Activated gamma-delta T cell treated with Interleukin-2 at 50 U/mL for 16 hours (primary cell): Measurements from ENCODE around the gene SLC35B2.

ENCODE experiments used
- DNase-seq: peaks from one replicate; pipeline ENCODE4 v3.0.0-alpha.2; 2020

SLC35B2 gene

GRCh38 chr6:44285552-44286284 lies 28.4 kb upstream of the SLC35B2 start:
- DNase-seq = no peak

- DNase-seq = no peak
These were observed 27.5 kb upstream of the SLC35B2 start for GRCh38 chr6:44284867-44285266.

- DNase-seq = no peak
These were observed 26.8 kb upstream of the SLC35B2 start for GRCh38 chr6:44284121-44284520.

GRCh38 chr6:44278774-44279697 lies 21.7 kb upstream of the SLC35B2 start:
- DNase-seq = no peak

- DNase-seq = no peak
These were observed 21.0 kb upstream of the SLC35B2 start for GRCh38 chr6:44278315-44278714.

DNA sequence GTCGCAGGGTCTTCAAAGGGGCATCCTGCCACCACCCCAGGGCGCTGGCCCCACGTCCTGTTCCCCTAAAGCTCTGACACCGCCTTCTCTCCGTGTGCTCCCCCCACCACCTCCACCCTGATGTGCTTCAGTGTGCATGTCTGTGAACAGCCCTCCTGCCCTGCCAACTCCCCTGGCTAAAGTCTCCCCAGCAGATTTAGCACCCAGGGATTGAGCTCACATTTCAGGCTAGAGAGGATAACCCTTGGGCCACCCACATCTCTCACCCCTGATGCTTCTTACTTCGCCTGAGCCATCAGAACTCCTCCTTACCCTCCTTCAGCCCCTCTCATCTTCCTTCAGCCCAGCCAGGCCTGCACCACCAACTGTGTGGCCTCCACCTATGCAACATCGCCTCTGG lies 20.4 kb upstream of the SLC35B2 start:
- DNase-seq = no peak

GRCh38 chr6:44276667-44277640 lies 19.6 kb upstream of the SLC35B2 start:
- no peak for DNase-seq

- DNase-seq = no peak
These were observed 18.7 kb upstream of the SLC35B2 start for GRCh38 chr6:44275749-44276648.

DNA sequence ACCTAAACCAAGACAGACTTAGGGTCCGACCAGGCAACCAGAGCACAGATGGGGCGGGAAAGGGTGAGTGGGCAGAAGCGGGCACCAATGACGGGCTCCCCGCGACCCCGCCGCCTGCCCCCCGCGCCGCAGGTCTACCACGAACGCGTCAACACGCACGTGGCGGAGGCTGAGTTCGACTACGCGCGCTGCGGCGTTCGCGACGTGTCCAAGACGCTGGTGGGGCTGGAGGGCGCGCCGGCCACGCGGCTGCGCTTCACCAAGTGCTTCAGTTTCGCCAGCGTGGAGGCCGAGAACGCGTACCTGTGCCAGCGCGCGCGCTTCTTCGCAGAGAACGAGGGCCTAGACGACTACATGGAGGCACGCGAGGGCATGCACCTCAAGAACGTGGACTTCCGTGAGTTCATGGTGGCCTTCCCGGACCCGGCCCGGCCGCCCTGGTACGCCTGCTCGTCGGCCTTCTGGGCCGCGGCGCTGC lies 18.0 kb upstream of the SLC35B2 start:
- DNase-seq = no peak

DNA sequence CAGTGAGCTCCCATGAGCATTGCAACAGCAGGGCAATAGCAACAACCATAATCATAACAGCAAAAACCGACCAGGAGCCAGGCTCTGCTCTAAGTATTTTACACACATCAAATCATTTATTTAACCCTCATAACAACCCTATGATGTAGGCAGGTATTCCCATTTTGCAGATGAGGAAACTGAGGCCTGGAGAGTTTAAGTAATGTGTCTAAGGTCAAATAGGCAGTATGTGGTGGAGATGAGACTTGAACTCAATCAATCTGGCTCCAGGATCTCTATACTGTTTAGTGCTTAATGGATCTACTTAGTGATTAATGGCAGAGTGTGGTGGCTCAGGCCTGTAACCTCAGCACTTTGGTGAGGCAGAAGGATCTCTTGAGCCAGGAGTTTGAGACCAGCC lies 16.3 kb upstream of the SLC35B2 start:
- DNase-seq = no peak

DNA sequence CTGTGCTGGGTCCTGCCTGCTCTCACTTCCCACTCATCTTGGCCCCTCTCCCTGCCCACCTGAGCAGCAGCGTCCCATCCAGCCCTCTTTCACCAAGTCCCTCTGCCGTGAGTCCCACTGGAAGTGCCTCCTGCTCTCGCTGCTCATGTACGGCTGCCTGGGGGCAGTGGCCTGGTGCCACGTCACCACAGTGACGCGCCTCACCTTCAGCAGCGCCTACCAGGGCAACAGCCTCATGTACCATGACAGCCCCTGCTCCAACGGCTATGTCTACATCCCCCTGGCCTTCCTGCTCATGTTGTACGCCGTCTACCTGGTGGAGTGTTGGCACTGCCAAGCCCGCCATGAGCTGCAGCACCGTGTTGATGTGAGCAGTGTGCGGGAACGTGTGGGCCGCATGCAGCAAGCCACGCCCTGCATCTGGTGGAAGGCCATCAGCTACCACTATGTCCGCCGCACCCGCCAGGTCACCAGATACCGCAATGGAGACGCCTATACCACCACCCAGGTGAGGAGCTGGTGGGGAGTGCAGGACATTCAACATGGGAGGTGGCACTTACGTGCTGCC lies 15.8 kb upstream of the SLC35B2 start:
- no peak for DNase-seq

- DNase-seq = no peak
These were observed 15.2 kb upstream of the SLC35B2 start for GRCh38 chr6:44272529-44272928.

GRCh38 chr6:44271914-44272313 lies 14.6 kb upstream of the SLC35B2 start:
- DNase-seq = no peak

DNA sequence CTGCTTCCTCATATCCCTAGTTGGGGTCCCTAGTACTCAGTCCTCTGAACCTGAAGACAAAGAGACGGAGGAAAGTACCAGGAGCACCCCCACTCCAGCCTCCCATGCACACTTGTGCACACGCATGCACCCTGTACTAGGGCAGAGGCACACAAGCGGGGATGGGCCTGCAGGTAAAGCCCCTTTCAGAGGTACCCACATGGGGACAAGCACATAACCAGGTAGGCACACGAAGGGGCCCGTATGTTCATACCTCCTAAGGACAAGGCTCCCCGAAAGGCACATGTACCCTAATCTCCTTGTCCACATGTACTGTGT lies 14.0 kb upstream of the SLC35B2 start:
- DNase-seq = no peak

GRCh38 chr6:44270526-44271405 lies 13.4 kb upstream of the SLC35B2 start:
- DNase-seq = no peak

- DNase-seq = peak; percentile 25
These were observed 12.7 kb upstream of the SLC35B2 start, which contains the start of gene TMEM151B for GRCh38 chr6:44269921-44270525. TMEM151B (plus strand) TSS chr6:44270450; CDS start chr6:44270743, 293 bp downstream.

DNA sequence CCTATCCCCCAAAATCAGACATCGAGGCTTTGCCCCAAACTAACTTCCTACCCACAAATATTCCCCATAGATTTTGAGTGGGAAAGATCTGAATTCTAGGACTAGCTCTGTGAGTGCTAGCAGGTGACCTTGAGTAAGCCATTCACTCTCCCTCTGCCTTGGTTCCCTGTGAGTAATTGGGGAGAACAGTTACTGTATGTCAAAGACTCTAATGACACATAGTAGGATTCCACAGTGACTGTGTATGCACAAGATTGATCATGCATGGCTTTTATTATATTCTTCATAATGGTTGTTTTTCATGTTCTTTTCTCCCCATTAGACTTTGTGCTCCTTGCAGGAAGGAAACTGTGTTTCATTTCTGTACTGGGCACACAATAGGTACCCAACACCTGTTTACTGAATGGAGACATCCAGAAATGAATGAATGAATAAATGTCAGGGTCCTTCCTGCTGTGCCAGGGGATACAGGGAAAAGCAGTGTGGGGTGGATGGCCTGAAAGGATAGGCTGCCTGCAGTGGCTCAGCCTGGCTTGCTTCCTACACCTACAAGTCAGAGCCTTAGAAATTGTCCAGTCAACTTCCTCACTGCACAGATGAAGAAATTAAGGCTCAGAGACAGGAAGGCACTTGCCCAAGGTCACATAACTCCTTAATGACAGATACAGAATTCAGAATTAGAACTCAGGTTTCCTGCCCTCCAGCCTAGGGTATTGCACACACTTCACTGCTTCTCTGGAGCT lies 12.0 kb upstream of the SLC35B2 start:
- DNase-seq = no peak

GRCh38 chr6:44268095-44268628 lies 10.8 kb upstream of the SLC35B2 start:
- DNase-seq = peak; percentile 55

GRCh38 chr6:44267252-44267651 lies 9.9 kb upstream of the SLC35B2 start:
- DNase-seq = no peak
